Adrenal gland (tissue), 12 donors: ENCODE data around the gene LMAN2. TPM values are rescaled to one million over a fixed set of nuclear protein-coding genes. Genes with fewer than 3 reads are reported as not detected.
A peak's percentile ranks its signal among the peaks of the same experiment; 100 is the strongest.
"Not testable (repeated sequence)": the region's sequence is repeated elsewhere in the genome, so short reads cannot be mapped to it uniquely, and the experiment has no call there.

ENCODE experiments used
- DNase-seq, 7 donors: peaks; one replicate each; pipeline ENCODE4 v3.0.0-alpha.2; 2019 to 2020
- H3K27ac ChIP-seq, 5 donors: fragments of 200-600 bp; sonication (generic) in 4 of 5; 1 replicate in 3 of 5; 2 replicates in 2 of 5; pipeline versions ENCODE4 v1.5.1 to v1.8.0; 2016 to 2020; ENCODE audit warnings: mild to moderate bottlenecking in 1 of 5
- H3K27me3 ChIP-seq: fragments of 200-600 bp; 2 replicates; pipeline ENCODE4 v1.8.0; 2021
- H3K36me3 ChIP-seq, 2 donors: fragments of 200-600 bp; replicated peaks in 1 of 2; 1 replicate in 1 of 2; 2 replicates in 1 of 2; pipeline versions ENCODE4 v1.5.1 to v1.8.0; 2018 to 2022
- H3K4me1 ChIP-seq, 2 donors: fragments of 200-600 bp; replicated peaks in 1 of 2; 1 replicate in 1 of 2; 2 replicates in 1 of 2; pipeline versions ENCODE4 v1.5.1 to v1.8.0; 2018 to 2021
- H3K4me3 ChIP-seq, 4 donors: fragments of 200-600 bp; sonication (generic) in 3 of 4; one replicate each; pipeline ENCODE4 v1.5.1; 2016 to 2018
- H3K9me3 ChIP-seq, 3 donors: fragments of 200-600 bp; sonication (generic) in 1 of 3; replicated peaks in 1 of 3; 1 replicate in 2 of 3; 2 replicates in 1 of 3; pipeline versions ENCODE4 v1.5.1 to v1.8.0; 2016 to 2021
- CTCF ChIP-seq, 6 experiments: fragments of 450-650 bp in 4 of 6; fragments of 200-600 bp in 2 of 6; sonication (generic) in 1 of 6; IDR thresholded peaks; 1 replicate in 5 of 6; 2 replicates in 1 of 6; pipeline versions ENCODE4 v1.5.1 to v1.8.0; 2016 to 2021; ENCODE audit warnings: antibody characterized with exemption in 6 of 6, mild to moderate bottlenecking in 2 of 6, moderate library complexity in 1 of 6
- POLR2A ChIP-seq, 2 donors: fragments of 450-650 bp; IDR thresholded peaks; one replicate each; pipeline ENCODE4 v1.6.1; 2017; ENCODE audit warnings: antibody characterized with exemption in 2 of 2, mild to moderate bottlenecking in 2 of 2, moderate library complexity in 1 of 2
- WGBS, 4 donors: extraction: QIAGEN DNeasy Blood & Tissue Kit in 2 of 4; methylation state at CpG; one replicate each; pipeline versions ENCODE4 v1.1.5 to v1.1.7; 2013 to 2017; 5-methylcytosine and 5-hydroxymethylcytosine counted together
- intact Hi-C, 2 donors: fragments of 100-400 bp; cut with DNase I; formaldehyde crosslinking; loops; one replicate each; pipeline versions ENCODE4 v1.14.1 to v1.15.0; 2022 to 2023
- polyA plus RNA-seq, 3 donors: library from polyadenylated mRNA; stranded (reverse); fragments of 200-250 nt in 2 of 3; fragments of 350-450 nt in 1 of 3; fragmentation: Illumina TruSeq in 1 of 3; extraction: RNeasy Lipid Tissue Mini Kit (QIAGEN cat#74804) in 1 of 3; gene quantifications; one replicate each; pipeline ENCODE4 v1.2.3, GENCODE V29; 2013 to 2014
- total RNA-seq, 9 donors: library from RNA; depleted of rRNA in 4 of 9; stranded (reverse); fragments of >200 nt in 4 of 9; fragments of 120-200 nt in 1 of 9; fragmentation: NEBNext Ultra II Directional in 1 of 9; extraction: Animal tissue kit (Norgen Biotek cat#: 25700) in 1 of 9; gene quantifications; one replicate each; pipeline versions ENCODE4 v1.1.0 to v1.2.4, GENCODE V29; 2013 to 2023
- donor health status: healthy with polysubstance abuse.
- donor health status: Bipolar disorder and iron deficiency.
- donor health status: DM: yes; HTN: yes; CAD: no.
- donor health status: DM: no; HTN: no; CAD: no.
- donor health status: DM: no; HTN: no; CAD: no.
- donor health status: DM: yes; HTN: yes; CAD: no.

The LMAN2 gene
- total and polyA plus RNA-seq, 12 donors: 85.7 to 398 (median 150) TPM

GRCh38 chr5:177362610-177363507 lies 11.4 kb upstream of the LMAN2 start:
- 9 to 18% (median 13%) methylated on average over 28 to 59 of the region's 59 CpGs for WGBS, 4 donors
- H3K36me3 ChIP-seq: no peaks in the 10 kb centered on the region
- H3K9me3 ChIP-seq: no peaks in the 10 kb centered on the region
- intact Hi-C loops: no loop called here
- peak overlapping the region in 1 of 5 donors; percentile 44 for H3K27ac ChIP-seq
- DNase-seq: peak in 6 of 7 donors; percentile 37 to 67 (median 59)
- peak overlapping the region in 2 of 4 donors; percentile 18 to 55 for H3K4me3 ChIP-seq
- no peaks in the 10 kb centered on the region for H3K27me3 ChIP-seq
- TF ChIP-seq CTCF (IDR thresholded peaks at IDR 0.05): no peak
- TF ChIP-seq POLR2A (IDR thresholded peaks at IDR 0.05): no peak
- H3K4me1 ChIP-seq: peaks cover 27 to 29% of the 10 kb centered on the region in 2 donors

- TF ChIP-seq CTCF (IDR thresholded peaks at IDR 0.05): no peak
- no peak for TF ChIP-seq POLR2A (IDR thresholded peaks at IDR 0.05)
- Histone ChIP-seq H3K4me3 (no peak overlapping the region), H3K9me3 (no peaks in the 10 kb centered on the region), H3K36me3 (no peaks in the 10 kb centered on the region), H3K4me1 (peaks cover 23% of the 10 kb centered on the region in 2 donors), H3K27ac (no peak overlapping the region), H3K27me3 (no peaks in the 10 kb centered on the region)
- intact Hi-C loops: no loop called here
- WGBS, 4 donors: 72 to 82% (median 78%) methylated on average over 8 of the region's 8 CpGs
- DNase-seq: no peak
These were observed 10.8 kb upstream of the LMAN2 start for GRCh38 chr5:177362292-177362609.

GRCh38 chr5:177361418-177362291 lies 10.2 kb upstream of the LMAN2 start:
- no peak for DNase-seq
- peaks cover 20% of the 10 kb centered on the region in 2 donors for H3K4me1 ChIP-seq
- TF ChIP-seq POLR2A (IDR thresholded peaks at IDR 0.05): no peak
- TF ChIP-seq CTCF (IDR thresholded peaks at IDR 0.05): no peak
- no peaks in the 10 kb centered on the region for H3K36me3 ChIP-seq
- H3K4me3 ChIP-seq: no peak overlapping the region
- no peaks in the 10 kb centered on the region for H3K27me3 ChIP-seq
- intact Hi-C loops: no loop called here
- H3K9me3 ChIP-seq: no peaks in the 10 kb centered on the region
- H3K27ac ChIP-seq: no peak overlapping the region
- 73 to 84% (median 81%) methylated on average over 6 of the region's 6 CpGs for WGBS, 4 donors

GRCh38 chr5:177360740-177361139 lies 9.3 kb upstream of the LMAN2 start:
- H3K36me3 ChIP-seq, intact Hi-C loops, H3K27me3 ChIP-seq, H3K27ac ChIP-seq, DNase-seq, H3K4me3 ChIP-seq, H3K9me3 ChIP-seq: not testable (repeated sequence)
- peaks cover 13% of the 10 kb centered on the region in 2 donors for H3K4me1 ChIP-seq
- 83 to 92% (median 91%) methylated on average over 5 to 7 of the region's 7 CpGs for WGBS, 4 donors
